LNCaP clone FGC (cell line): ENCODE measurements around the gene EXOC5.
A peak's percentile ranks its signal among the peaks of the same experiment; 100 is the strongest.
"Not testable (repeated sequence)": the region's sequence is repeated elsewhere in the genome, so short reads cannot be mapped to it uniquely, and the experiment has no call there.

Experiments used
- DNase-seq: peaks from one replicate; pipeline ENCODE4 v3.0.0-alpha.2; 2011; ENCODE audit warnings: low read depth
- H3K4me3 ChIP-seq: 2 replicates; pipeline ENCODE4 v1.5.1; 2011; ENCODE audit warnings: mild to moderate bottlenecking, low read depth, low read length, control low read depth
- CTCF ChIP-seq: IDR thresholded peaks from 2 replicates; pipeline ENCODE4 v1.5.1; 2012; ENCODE audit warnings: mild to moderate bottlenecking; ENCODE audit not compliant: control insufficient read depth, insufficient read depth; ENCODE audit errors: extremely low read depth

EXOC5 gene

DNA sequence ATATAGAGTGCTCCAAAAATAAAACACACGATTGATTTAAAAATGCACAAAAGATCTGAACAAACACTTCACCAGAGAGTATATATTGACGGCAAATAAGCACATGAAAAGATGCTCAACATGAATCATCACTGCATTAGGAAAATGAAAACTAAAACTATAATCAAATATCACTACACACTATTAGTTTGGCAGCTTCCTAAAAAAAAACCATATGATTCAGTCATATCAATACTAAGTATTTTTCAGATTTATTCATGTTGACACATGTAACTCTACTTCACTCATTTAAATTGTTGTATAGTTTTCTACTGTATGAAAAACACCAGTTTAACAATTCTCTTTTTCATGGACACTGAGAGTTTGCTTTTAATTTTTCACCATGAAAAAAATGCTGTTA, 41.6 kb downstream of the EXOC5 start:
- no peak for TF ChIP-seq CTCF
- H3K4me3 ChIP-seq: no peak overlapping the region
- no peak for DNase-seq

- TF ChIP-seq CTCF: no peak
- no peak for DNase-seq
Measured at GRCh38 chr14:57221931-57222330, 46.8 kb downstream of the EXOC5 start.

GRCh38 chr14:57212919-57213318, 55.8 kb downstream of the EXOC5 start:
- TF ChIP-seq CTCF: no peak
- H3K4me3 ChIP-seq: no peak overlapping the region
- no peak for DNase-seq

More at GRCh38 chr14:57221931-57222330, 46.8 kb downstream of the EXOC5 start:
- H3K4me3 ChIP-seq: no peak overlapping the region

GRCh38 chr14:57209561-57209960, 59.1 kb downstream of the EXOC5 start:
- TF ChIP-seq CTCF: no peak
- no peak overlapping the region for H3K4me3 ChIP-seq
- peak; percentile 19 for DNase-seq

GRCh38 chr14:57205938-57206337, 62.8 kb downstream of the EXOC5 start:
- H3K4me3 ChIP-seq: no peak overlapping the region
- TF ChIP-seq CTCF: no peak
- DNase-seq: no peak

GRCh38 chr14:57202672-57203071, 66.0 kb downstream of the EXOC5 start:
- DNase-seq, H3K4me3 ChIP-seq: not testable (repeated sequence)

- no peak for DNase-seq
- H3K4me3 ChIP-seq: no peak overlapping the region
- TF ChIP-seq CTCF: no peak
Measured at GRCh38 chr14:57199921-57200320, 68.8 kb downstream of the EXOC5 start.
